ENCODE results near the gene MDGA2. TPM values are rescaled to one million over a fixed set of nuclear protein-coding genes. Genes with fewer than 3 reads are reported as not detected.

Gene MDGA2
- total RNA-seq, 1 experiment from 2014 or later = not detected

- no peaks in the 10 kb centered on the region for H3K27me3 Mint-ChIP-seq (ENCODE audit: insufficient read depth, unreplicated experiment)
- intact Hi-C loops (cut with micrococcal nuclease; ENCODE audit: unreplicated experiment) = no loop called here
- no peak overlapping the region for H3K4me3 ChIP-seq (ENCODE audit: low read depth, low read length)
- H3K27ac Mint-ChIP-seq (ENCODE audit: unreplicated experiment) = no peak overlapping the region
- H3K4me1 ChIP-seq = no peaks in the 10 kb centered on the region
- no peaks in the 10 kb centered on the region for H3K9me3 Mint-ChIP-seq (ENCODE audit: unreplicated experiment)
- ChIA-PET CTCF (no interaction called here), POLR2A (no interaction called here)
- no peaks in the 10 kb centered on the region for H3K27me3 ChIP-seq (replicated peaks; ENCODE audit: control insufficient read depth, insufficient read depth, low read length)
- BruUV-seq (replicated peaks) = no TSS peak
- no peaks in the 10 kb centered on the region for H3K4me1 Mint-ChIP-seq (ENCODE audit: low read depth, unreplicated experiment)
- no peaks in the 10 kb centered on the region; the same call in 1 of the 2 replicates for H3K9me3 ChIP-seq
- TF ChIP-seq CTCF (IDR thresholded peaks at IDR 0.05; ENCODE audit: insufficient read depth in 1 of 2, low read depth in 1 of 2, low read length in 1 of 2, severe bottlenecking in 1 of 2, unreplicated experiment in 1 of 2) = no peak
- no peaks in the 10 kb centered on the region for H3K36me3 ChIP-seq (ENCODE audit: control insufficient read depth, insufficient read depth, low read length)
- no peak for DNase-seq
- no peaks in the 10 kb centered on the region for H3K36me3 Mint-ChIP-seq (ENCODE audit: insufficient read depth, unreplicated experiment)
- H3K4me3 Mint-ChIP-seq (ENCODE audit: unreplicated experiment) = no peak overlapping the region
Measured at GRCh38 chr14:47191700-47192099, 483.7 kb downstream of the MDGA2 start.

GRCh38 chr14:47189911-47190484, 485.4 kb downstream of the MDGA2 start:
- intact Hi-C loops (cut with micrococcal nuclease; ENCODE audit: unreplicated experiment) = no loop called here
- H3K4me3 ChIP-seq (ENCODE audit: low read depth, low read length) = no peak overlapping the region
- DNase-seq = no peak
- H3K36me3 Mint-ChIP-seq (ENCODE audit: insufficient read depth, unreplicated experiment) = no peaks in the 10 kb centered on the region
- H3K36me3 ChIP-seq (ENCODE audit: control insufficient read depth, insufficient read depth, low read length) = no peaks in the 10 kb centered on the region
- no peak overlapping the region for H3K27ac Mint-ChIP-seq (ENCODE audit: unreplicated experiment)
- H3K27me3 ChIP-seq (replicated peaks; ENCODE audit: control insufficient read depth, insufficient read depth, low read length) = no peaks in the 10 kb centered on the region
- no peaks in the 10 kb centered on the region for H3K4me1 ChIP-seq
- no peak for TF ChIP-seq CTCF (IDR thresholded peaks at IDR 0.05; ENCODE audit: insufficient read depth in 1 of 2, low read depth in 1 of 2, low read length in 1 of 2, severe bottlenecking in 1 of 2, unreplicated experiment in 1 of 2)
- ChIA-PET POLR2A (no interaction called here), CTCF (no interaction called here)
- BruUV-seq (replicated peaks) = no TSS peak
- no peaks in the 10 kb centered on the region; the same call in 1 of the 2 replicates for H3K9me3 ChIP-seq
- H3K4me1 Mint-ChIP-seq (ENCODE audit: low read depth, unreplicated experiment) = no peaks in the 10 kb centered on the region
- no peak overlapping the region for H3K4me3 Mint-ChIP-seq (ENCODE audit: unreplicated experiment)
- no peaks in the 10 kb centered on the region for H3K9me3 Mint-ChIP-seq (ENCODE audit: unreplicated experiment)
- H3K27me3 Mint-ChIP-seq (ENCODE audit: insufficient read depth, unreplicated experiment) = no peaks in the 10 kb centered on the region

- no TSS peak for BruUV-seq (replicated peaks)
- no peaks in the 10 kb centered on the region; the same call in 1 of the 2 replicates for H3K9me3 ChIP-seq
- no peaks in the 10 kb centered on the region for H3K4me1 ChIP-seq
- no peak for TF ChIP-seq CTCF (IDR thresholded peaks at IDR 0.05; ENCODE audit: insufficient read depth in 1 of 2, low read depth in 1 of 2, low read length in 1 of 2, severe bottlenecking in 1 of 2, unreplicated experiment in 1 of 2)
- H3K4me1 Mint-ChIP-seq (ENCODE audit: low read depth, unreplicated experiment) = no peaks in the 10 kb centered on the region
- intact Hi-C loops (cut with micrococcal nuclease; ENCODE audit: unreplicated experiment) = no loop called here
- H3K27ac Mint-ChIP-seq (ENCODE audit: unreplicated experiment) = no peak overlapping the region
- no peaks in the 10 kb centered on the region for H3K27me3 ChIP-seq (replicated peaks; ENCODE audit: control insufficient read depth, insufficient read depth, low read length)
- ChIA-PET CTCF (no interaction called here), POLR2A (no interaction called here)
- H3K36me3 Mint-ChIP-seq (ENCODE audit: insufficient read depth, unreplicated experiment) = no peaks in the 10 kb centered on the region
- DNase-seq = no peak
- no peaks in the 10 kb centered on the region for H3K9me3 Mint-ChIP-seq (ENCODE audit: unreplicated experiment)
- H3K4me3 ChIP-seq (ENCODE audit: low read depth, low read length) = no peak overlapping the region
- no peaks in the 10 kb centered on the region for H3K36me3 ChIP-seq (ENCODE audit: control insufficient read depth, insufficient read depth, low read length)
- no peak overlapping the region for H3K4me3 Mint-ChIP-seq (ENCODE audit: unreplicated experiment)
- peaks cover 4% of the 10 kb centered on the region for H3K27me3 Mint-ChIP-seq (ENCODE audit: insufficient read depth, unreplicated experiment)
Measured at GRCh38 chr14:47186486-47186885, 488.9 kb downstream of the MDGA2 start.

Measured in Caco-2 (cell line).